GM19467 (cell line): ENCODE results near the gene TRIM6.
"Not testable (repeated sequence)": the region's sequence is repeated elsewhere in the genome, so short reads cannot be mapped to it uniquely, and the experiment has no call there.

ENCODE experiments used
- ATAC-seq: cut with Tn5 transposase; IDR thresholded peaks from one replicate; pipeline ENCODE4 v1.9.1; 2021; ENCODE audit warnings: mild to moderate bottlenecking, moderate library complexity; ENCODE audit not compliant: unreplicated experiment

TRIM6 gene

GRCh38 chr11:5596607-5597201 is at the start of gene TRIM6:
TRIM6 (plus strand) TSS chr11:5596637; CDS start chr11:5596898, 261 bp downstream.
- peak; percentile 43 for ATAC-seq

GRCh38 chr11:5547982-5548381 is 48.5 kb upstream of the TRIM6 start:
- ATAC-seq, result peak; percentile 82

GRCh38 chr11:5548440-5548839 is 48.0 kb upstream of the TRIM6 start, which contains the start of gene OR52H1:
OR52H1 (minus strand) TSS chr11:5548540; CDS start chr11:5545505, 3,035 bp downstream.
- ATAC-seq, result no peak

- no peak for ATAC-seq
Measured at GRCh38 chr11:5550440-5551095, 45.9 kb upstream of the TRIM6 start.

GRCh38 chr11:5553343-5553742 is 43.1 kb upstream of the TRIM6 start:
- ATAC-seq, result no peak

- no peak for ATAC-seq
Measured at GRCh38 chr11:5556596-5557188, 39.7 kb upstream of the TRIM6 start.

- ATAC-seq, result no peak
Measured at GRCh38 chr11:5557751-5558150, 38.7 kb upstream of the TRIM6 start.

- no peak for ATAC-seq
Measured at GRCh38 chr11:5564259-5565019, 32.0 kb upstream of the TRIM6 start.

GRCh38 chr11:5574654-5575053 is 21.8 kb upstream of the TRIM6 start:
- ATAC-seq, result no peak

GRCh38 chr11:5575152-5575551 is 21.3 kb upstream of the TRIM6 start:
- no peak for ATAC-seq

GRCh38 chr11:5577101-5577500 is 19.3 kb upstream of the TRIM6 start:
- no peak for ATAC-seq

- ATAC-seq, result no peak
Measured at GRCh38 chr11:5580577-5580976, 15.9 kb upstream of the TRIM6 start, which contains the start of gene OR52B6. OR52B6 (plus strand) TSS chr11:5580877; CDS start chr11:5580877, 0 bp downstream.

- no peak for ATAC-seq
Measured at GRCh38 chr11:5581014-5581413, 15.4 kb upstream of the TRIM6 start.

- not testable (repeated sequence) for ATAC-seq
Measured at GRCh38 chr11:5584458-5584857, 12.0 kb upstream of the TRIM6 start.

- ATAC-seq, result not testable (repeated sequence)
Measured at GRCh38 chr11:5589906-5590305, 6.5 kb upstream of the TRIM6 start.

- no peak for ATAC-seq
Measured at GRCh38 chr11:5591613-5592012, 4.8 kb upstream of the TRIM6 start.

- ATAC-seq, result no peak
Measured at GRCh38 chr11:5592615-5593014, 3.8 kb upstream of the TRIM6 start.

GRCh38 chr11:5593146-5593545 is 3.3 kb upstream of the TRIM6 start:
- no peak for ATAC-seq

GRCh38 chr11:5597953-5598352 is 1.5 kb downstream of the TRIM6 start:
- no peak for ATAC-seq

GRCh38 chr11:5600374-5600851 is 4.0 kb downstream of the TRIM6 start:
- peak; percentile 78 for ATAC-seq

- not testable (repeated sequence) for ATAC-seq
Measured at GRCh38 chr11:5602791-5603190, 6.4 kb downstream of the TRIM6 start.
